GM12873 (cell line): ENCODE data around the gene GLUL.

ENCODE experiments used
- TF ChIP-seq, protein P1 (sequence below): IDR thresholded peaks from 2 replicates; pipeline ENCODE4 v1.5.1; 2012; ENCODE audit warnings: low read depth, mild to moderate bottlenecking, moderate library complexity, low read length, control low read depth; ENCODE audit not compliant: insufficient read depth; ENCODE audit errors: missing control alignments

GLUL gene

DNA sequence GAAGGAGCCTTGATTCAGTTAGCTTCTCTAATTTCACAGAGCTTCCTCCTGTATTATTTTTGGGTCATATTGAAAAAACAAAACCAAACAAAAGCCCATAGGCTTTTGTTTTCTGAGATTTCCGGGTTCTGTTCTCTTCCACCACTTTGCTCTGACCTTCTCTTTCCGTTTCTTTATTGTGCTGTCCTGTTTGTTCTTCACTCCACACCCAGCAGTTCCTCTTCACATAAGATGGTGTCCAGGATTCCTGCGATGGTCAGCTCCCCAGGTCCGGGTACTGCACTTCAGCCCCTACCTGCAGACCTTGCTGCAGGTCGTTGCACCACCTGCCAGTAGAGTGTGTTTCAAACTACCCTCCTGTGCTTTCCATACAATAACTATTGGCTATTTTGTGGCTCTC is 44.6 kb downstream of the GLUL start:
- TF ChIP-seq, protein P1, sequence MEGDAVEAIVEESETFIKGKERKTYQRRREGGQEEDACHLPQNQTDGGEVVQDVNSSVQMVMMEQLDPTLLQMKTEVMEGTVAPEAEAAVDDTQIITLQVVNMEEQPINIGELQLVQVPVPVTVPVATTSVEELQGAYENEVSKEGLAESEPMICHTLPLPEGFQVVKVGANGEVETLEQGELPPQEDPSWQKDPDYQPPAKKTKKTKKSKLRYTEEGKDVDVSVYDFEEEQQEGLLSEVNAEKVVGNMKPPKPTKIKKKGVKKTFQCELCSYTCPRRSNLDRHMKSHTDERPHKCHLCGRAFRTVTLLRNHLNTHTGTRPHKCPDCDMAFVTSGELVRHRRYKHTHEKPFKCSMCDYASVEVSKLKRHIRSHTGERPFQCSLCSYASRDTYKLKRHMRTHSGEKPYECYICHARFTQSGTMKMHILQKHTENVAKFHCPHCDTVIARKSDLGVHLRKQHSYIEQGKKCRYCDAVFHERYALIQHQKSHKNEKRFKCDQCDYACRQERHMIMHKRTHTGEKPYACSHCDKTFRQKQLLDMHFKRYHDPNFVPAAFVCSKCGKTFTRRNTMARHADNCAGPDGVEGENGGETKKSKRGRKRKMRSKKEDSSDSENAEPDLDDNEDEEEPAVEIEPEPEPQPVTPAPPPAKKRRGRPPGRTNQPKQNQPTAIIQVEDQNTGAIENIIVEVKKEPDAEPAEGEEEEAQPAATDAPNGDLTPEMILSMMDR, result no peak

DNA sequence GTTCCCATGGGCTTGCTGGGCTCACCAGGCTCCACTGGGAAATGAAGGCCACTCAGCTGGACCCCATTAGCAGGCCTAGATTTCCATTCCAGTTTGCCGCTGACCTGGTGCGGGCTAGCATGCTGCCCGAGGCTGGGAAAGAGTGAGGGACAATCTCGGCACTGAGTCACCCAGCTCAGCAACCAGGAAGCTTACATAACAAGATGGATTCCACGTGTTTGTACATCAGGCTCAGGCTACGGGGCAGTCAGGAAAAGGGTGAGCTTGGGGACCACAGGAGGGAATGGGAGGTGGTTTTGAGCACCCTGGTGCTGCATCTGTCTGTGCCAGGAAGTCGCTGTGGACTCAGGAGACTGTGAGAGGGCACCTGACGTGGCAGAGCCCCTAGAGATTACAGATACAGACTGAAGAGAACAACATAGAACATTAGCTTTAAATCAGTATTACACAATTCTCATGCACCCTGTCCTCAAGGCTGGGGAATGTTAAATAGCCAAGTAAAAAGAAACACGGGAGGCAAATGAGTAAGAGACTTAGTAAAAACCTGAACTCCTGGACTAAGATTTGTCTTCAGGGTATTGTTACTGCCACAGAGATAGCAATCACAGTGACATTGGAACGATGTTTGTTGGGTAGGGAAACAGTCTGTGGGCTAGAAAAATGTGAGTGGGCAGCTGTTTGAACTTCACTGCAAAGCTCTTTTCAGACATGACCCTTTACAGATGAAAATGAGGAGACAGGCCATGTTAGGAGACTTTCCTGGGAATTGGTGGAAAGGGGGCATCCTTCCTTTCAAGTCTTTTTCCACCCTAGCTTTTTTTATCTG is 51.1 kb downstream of the GLUL start:
- TF ChIP-seq, protein P1, result no peak

DNA sequence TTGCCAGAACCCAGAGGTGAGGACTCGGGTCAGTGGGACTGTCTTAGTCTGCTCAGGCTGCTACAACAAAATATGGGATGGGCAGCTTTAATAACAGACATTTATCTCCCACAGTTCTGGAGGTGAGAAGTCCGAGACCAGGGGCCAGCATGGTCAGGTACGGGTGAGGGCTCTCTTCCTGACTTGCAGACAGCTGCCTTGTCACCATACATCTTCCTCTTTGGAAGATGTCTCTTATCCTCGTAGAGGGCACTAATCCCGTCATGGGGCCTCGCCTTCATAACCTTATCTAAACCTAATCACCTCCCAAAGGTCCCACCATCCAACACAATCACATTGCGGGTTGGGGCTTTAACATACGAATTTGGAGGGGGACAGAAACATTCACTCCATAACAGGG is 51.9 kb downstream of the GLUL start:
- TF ChIP-seq, protein P1, result no peak

DNA sequence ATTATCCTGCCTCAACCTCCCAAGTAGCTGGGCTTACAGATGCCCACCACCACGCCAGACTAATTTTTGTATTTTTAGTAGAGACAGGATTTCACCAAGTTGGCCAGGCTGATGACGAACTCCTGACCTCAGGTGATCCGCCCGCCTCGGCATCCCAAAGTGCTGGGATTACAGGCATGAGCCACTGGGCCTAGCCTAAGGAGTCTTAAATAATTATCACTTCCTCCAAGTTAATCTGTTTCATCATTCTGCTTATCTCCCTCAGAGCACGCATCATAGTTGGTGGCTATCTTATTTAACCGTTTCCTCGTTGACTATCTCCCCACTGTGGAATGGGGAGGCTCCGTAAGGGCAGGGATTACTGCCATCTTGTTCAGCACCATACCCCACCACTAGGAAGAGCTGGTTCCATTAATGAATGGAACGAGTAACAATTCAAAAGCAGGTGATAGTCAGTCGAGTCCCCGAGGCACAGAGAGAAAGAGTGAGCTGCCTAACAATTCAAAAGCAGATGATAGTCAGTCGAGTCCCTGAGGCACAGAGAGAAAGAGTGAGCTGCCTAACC is 52.7 kb downstream of the GLUL start:
- TF ChIP-seq, protein P1, result no peak

DNA sequence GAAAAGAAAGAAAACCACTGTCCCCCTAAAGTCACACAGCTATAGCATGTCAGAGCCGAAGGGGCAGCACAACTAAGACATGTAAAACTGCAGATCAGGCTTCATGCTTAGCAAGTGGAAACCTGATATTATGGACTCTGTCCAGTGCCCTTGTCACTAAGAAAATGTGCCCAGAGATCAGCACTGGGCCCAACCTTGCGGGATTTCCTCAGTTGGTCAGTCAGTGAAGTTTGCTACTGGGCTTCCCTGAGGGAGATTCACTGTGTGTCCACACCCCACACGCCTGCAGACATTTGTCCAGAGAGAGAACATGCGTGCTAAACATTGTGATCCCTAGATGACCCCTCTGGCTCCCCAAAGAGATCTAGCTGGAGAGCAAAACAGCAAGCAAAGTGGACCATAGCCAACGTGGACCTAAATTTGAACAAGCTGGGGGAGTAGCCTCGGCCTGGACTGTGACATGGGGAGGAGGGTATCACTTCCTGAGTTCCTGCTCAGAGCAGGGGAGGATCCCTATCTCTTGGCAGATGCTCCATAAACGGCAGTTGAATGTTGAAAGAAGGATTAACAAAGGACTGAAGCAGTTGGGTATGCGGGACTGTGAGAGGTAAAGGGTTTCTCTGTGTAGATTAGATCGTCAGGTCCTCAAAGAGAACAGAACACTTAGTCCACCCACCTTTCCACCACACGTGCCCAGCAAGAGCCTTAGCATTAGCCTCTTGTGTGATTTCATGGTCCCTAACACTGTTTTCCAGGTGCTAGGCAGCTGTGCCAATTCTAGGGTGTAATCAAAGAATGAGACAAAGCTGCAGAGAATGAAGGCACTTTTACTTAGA is 53.6 kb downstream of the GLUL start:
- TF ChIP-seq, protein P1, result no peak

DNA sequence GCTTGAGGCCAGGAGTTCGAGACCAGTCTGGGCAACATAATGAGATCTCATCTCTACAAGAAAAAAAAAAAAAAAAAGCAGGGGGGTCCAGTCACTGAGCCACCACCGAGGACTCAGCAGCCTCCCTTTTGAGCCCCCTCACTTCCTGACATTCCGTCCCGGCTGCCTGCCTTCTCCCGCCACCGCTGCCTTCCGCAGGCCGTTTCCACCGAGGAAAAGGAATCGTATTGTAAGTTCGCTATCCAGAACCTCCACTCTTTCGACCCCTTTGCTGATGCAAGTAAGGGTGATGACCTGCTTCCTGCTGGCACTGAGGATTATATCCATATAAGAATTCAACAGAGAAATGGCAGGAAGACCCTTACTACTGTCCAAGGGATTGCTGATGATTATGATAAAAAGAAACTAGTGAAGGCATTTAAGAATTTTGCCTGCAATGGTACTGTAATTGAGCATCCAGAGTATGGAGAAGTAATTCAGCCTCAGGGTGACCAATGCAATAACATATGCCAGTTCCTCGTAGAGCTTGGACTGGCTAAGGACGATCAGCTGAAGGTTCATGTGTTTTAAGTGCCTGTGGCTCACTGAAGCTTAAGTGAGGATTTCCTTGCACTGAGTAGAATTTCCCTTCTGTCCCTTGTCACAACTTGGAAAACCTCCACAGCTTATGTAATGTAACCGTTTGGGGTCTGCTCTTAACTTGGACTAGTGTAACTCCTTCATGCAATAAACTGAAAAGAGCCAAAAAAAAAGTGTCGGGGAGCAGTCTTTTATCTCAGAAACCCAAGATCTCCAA is 55.6 kb downstream of the GLUL start:
- TF ChIP-seq, protein P1, result no peak
